Stimulated activated CD8-positive, alpha-beta memory T cell treated with anti-CD3 and anti-CD28 coated beads, Interleukin-4, amount 100 ng/mL, for 1 hour (primary cell): ENCODE data around the gene ENOX1.
"Not testable (repeated sequence)": the region's sequence is repeated elsewhere in the genome, so short reads cannot be mapped to it uniquely, and the experiment has no call there.

Experiments used
- DNase-seq, 2 donors: peaks; one replicate each; pipeline ENCODE4 v3.0.0-alpha.2; 2020; ENCODE audit warnings: low read depth in 2 of 2, low spot score in 1 of 2

The ENOX1 gene

GRCh38 chr13:43441464-43441863 is 345.3 kb downstream of the ENOX1 start:
- DNase-seq, result no peak

GRCh38 chr13:43434191-43434590 is 352.6 kb downstream of the ENOX1 start:
- no peak for DNase-seq

- no peak for DNase-seq
These were observed 353.1 kb downstream of the ENOX1 start for GRCh38 chr13:43433691-43434141.

- DNase-seq, result no peak
These were observed 353.8 kb downstream of the ENOX1 start for GRCh38 chr13:43432958-43433357.

- DNase-seq, result no peak
These were observed 354.9 kb downstream of the ENOX1 start for GRCh38 chr13:43431841-43432240.

DNA sequence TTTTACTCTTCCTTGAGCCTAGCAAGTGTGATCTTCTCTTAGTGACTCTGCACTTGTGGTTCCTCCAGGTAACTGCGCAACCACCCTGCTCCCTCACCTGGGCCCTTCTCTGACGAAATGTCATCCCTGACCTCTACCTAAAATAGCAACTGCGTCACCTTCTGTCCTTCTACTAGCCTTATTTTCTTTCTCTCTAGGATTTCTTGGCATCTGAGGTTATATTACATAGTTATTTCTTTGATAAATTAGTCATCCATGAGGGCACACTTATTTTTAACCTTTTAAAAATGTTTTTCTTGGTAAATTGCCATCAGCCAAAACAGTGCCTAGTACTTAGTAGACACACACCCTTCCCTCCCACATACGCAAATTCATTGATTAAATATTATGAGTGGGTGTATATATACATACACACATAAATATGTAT is 355.5 kb downstream of the ENOX1 start:
- DNase-seq, result no peak

DNA sequence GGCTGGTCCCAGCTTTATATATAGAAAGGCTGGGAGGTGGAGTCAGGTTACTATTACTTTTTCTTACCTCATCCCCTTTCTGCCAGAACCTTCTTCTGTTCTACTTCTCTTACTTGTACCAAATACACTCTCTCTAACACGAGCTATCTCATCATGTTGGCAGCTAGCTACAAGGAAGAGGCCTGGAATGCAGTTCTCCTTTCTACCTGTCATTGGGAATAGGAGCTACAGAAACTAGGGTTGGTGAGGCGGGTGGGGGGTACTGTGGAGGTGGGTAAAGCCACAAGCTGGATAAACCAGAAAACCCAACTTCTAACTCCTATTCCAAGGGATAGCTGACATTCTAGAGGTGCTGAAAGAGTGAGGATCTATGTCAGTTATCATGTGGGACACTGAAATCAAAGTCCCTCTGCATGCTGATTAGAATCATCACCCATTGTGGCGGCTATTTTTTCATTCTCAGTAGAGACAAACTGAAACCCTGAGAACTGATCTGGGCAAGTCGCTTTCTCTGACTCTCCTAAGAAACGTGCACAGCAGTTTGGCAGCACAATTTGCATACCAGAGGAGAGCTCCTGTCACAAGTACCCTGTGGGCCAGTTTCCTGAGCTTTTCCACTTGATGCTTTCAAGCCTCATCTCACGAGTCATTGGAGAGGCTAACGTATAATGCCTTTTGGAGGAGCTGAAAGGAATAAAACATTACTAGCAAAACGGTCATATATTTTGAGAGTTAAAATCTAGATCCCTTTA is 358.1 kb downstream of the ENOX1 start:
- DNase-seq, result no peak

GRCh38 chr13:43426355-43426754 is 360.4 kb downstream of the ENOX1 start:
- no peak for DNase-seq

GRCh38 chr13:43425234-43425633 is 361.5 kb downstream of the ENOX1 start:
- DNase-seq, result no peak

GRCh38 chr13:43424412-43424811 is 362.4 kb downstream of the ENOX1 start:
- no peak for DNase-seq

DNA sequence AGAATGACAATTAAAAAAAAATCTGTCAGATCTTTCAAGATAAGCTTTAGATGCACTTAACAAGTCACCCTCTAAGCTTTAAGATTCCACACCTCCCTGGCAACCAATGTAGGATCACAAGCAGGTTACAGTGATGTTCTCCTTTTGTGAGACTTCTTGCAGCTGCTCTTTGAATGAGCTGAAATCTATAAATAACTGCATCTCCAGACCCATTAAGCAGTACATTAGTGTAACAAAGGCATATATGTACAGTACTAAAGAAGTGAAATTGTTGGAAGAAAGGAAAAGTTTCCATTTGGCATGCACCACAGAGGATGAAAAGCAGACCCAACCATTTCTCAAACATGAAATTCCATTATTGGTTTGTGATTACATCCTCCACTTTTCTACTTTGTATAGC is 364.7 kb downstream of the ENOX1 start:
- DNase-seq, result no peak

DNA sequence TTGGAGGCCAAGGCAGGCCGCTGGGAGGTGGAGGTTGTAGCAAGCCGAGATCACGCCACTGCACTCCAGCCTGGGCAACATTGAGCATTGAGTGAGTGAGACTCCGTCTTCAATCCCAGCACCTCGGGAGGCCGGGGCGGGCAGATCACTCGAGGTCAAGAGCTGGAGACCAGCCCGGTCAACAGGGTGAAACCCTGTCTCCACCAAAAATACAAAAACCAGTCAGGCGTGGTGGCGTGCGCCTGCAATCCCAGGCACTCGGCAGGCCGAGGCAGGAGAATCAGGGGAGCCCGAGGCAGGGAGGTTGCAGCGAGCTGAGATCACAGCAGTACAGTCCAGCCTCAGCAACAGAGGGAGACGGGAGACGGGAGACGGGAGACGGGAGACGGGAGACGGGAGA is 369.9 kb downstream of the ENOX1 start:
- not testable (repeated sequence) for DNase-seq

DNA sequence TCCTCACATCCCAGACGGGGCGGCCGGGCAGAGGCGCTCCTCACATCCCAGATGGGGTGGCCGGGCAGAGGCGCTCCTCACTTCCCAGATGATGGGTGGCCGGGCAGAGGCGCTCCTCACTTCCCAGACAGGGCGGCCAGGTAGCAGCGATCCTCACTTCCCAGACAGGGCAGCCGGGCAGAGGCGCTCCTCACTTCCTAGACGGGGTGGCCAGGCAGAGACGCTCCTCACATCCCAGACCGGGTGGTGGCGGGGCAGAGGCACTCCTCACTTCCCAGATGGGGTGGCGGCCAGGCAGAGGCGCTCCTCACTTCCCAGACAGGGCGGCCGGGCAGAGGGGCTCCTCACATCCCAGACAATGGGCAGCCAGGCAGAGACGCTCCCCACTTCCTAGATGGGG is 370.4 kb downstream of the ENOX1 start:
- DNase-seq, result not testable (repeated sequence)

DNA sequence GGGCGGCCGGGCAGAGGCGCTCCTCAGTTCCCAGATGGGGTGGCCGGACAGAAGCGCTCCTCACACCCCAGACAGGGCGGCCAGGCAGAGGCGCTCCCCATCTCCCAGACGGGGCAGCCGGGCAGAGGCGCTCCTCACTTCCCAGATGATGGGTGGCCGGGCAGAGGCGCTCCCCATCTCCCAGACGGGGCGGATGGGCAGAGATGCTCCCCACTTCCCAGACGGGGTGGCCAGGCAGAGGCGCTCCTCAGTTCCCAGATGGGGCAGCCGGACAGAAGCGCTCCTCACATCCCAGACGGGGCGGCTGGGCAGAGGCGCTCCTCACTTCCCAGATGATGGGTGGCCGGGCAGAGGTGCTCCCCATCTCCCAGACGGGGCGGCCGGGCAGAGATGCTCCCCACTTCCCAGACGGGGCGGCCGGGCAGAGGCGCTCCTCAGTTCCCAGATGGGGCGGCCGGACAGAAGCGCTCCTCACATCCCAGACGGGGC is 370.8 kb downstream of the ENOX1 start:
- DNase-seq, result not testable (repeated sequence)

DNA sequence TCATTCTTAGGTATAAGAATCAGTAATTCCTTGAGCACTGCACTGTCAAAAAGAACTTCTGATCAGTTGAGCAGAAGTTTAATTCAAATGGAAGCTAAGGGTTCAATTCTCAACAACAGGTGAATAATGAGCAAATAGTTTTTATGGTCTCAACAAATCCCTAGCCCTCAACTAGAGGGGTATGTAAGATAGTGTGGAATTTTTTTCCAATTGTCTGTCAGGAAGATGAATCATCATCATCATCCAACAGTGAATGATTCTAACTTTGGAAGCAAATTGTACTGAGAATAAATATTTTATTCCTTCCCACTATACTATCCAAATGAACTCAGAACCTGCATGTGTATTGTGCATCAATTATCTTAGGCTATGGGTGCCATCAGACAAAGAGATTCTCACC is 372.7 kb downstream of the ENOX1 start:
- no peak for DNase-seq

GRCh38 chr13:43411741-43412140 is 375.0 kb downstream of the ENOX1 start:
- no peak for DNase-seq

DNA sequence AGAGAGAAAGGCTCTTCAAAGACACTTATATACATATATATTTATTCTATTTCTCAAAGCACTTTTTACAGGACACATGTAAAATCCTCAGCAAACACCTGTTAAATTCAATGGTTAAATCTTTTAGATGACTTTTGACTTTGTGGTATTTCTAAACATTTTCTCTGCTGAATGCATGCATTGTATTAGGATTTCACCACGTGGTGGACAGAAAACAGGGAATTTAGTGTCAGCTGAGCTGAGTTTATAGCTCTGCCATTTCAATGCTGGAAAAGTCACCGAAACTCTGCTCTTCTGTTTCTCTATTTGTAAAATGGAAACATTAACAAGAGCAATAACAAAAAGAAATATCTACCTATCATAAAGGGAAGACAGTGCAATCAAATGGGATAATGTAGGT is 375.6 kb downstream of the ENOX1 start:
- no peak for DNase-seq

GRCh38 chr13:43408274-43408673 is 378.5 kb downstream of the ENOX1 start:
- no peak for DNase-seq

DNA sequence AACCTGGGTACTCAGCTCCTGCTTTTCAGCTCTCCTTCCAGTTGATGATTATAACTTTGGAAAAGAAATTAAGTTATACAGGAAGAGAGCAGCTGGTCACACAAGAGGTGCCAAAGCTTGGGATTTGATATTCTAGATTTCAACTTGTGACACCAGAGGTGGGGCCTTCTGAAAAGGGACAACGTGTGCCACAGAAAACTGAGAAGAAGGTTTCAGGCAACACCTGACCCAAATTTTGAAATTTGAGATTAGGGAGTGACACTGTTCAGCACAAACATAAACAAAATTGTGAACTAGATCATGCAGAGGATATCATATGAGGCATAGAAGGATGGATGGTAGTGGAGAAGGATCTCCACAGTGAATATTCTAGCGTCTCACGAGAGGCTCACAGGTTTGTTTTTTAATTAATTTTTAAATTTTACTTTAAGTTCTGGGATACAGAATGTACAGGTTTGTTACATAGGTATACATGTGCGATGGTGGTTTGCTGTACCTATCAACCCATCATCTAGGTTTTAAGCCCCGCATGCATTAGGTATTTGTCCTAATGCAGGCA is 379.7 kb downstream of the ENOX1 start:
- DNase-seq, result no peak

DNA sequence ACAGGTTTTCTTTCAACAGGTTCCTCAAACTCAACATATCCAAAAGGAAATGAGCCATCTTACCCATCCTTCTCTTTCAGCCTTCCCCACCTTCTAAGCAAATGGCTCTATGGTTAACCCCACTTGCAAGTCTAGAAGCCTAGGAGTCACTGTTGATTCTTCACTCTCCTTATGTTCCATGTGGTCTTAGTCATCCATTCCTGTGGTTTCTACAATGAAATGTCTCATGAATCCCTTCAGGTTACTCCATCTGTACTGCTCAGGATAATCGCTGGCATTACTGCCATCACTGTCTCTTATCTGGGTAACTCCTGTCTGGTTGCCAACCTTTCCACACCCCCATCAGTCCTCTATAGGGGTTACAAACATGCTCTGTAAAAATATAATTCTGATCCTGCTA is 381.3 kb downstream of the ENOX1 start:
- no peak for DNase-seq

DNA sequence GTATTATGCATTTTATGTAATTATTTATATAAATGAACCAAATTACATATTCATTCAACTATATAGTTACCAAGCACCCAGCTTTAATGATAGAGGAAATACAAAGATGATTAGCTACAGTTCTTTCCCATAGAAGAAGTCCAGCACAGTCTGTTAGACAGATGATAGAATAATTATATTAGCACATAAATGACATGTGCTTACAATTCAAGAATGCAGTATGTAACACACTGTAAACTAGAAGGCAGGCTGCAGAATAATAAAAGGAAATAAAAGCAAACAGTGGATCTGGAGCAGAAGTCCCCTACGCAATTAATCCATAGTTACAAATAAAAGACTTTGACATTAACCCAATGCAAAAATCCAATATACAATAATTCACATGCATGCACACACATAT is 384.4 kb downstream of the ENOX1 start:
- no peak for DNase-seq

DNA sequence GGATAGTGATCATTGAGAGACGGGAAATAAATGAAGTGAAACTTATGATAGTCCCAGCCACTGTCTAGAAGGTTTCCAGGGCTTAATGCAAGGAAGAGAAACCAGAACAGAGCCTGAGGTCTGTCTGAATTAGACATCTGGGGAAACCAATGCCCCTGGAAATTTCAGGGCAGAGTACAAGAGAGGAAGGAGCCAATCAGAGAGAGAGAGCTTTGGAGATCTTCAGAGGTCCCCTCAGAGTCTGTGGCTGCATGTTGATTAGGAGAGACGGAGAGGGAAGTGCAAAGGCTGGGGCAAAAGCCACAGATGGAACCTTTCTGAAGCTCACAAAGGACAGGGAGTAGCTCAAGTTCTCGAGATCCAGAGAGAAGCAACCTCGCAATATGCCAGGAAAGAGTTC is 385.4 kb downstream of the ENOX1 start:
- DNase-seq, result no peak

- DNase-seq, result no peak
These were observed 389.7 kb downstream of the ENOX1 start for GRCh38 chr13:43397111-43397510.
